SH-SY5Y (cell line): ENCODE data around the gene GNA15.

Experiments used
- GATA2 ChIP-seq: IDR thresholded peaks from 2 replicates; pipeline ENCODE4 v1.6.1; 2011; ENCODE audit warnings: mild to moderate bottlenecking, low read depth, low read length
- GATA3 ChIP-seq: IDR thresholded peaks from 2 replicates; pipeline ENCODE4 v1.6.1; 2011; ENCODE audit warnings: low read depth, mild to moderate bottlenecking, low read length, moderate library complexity

DNA sequence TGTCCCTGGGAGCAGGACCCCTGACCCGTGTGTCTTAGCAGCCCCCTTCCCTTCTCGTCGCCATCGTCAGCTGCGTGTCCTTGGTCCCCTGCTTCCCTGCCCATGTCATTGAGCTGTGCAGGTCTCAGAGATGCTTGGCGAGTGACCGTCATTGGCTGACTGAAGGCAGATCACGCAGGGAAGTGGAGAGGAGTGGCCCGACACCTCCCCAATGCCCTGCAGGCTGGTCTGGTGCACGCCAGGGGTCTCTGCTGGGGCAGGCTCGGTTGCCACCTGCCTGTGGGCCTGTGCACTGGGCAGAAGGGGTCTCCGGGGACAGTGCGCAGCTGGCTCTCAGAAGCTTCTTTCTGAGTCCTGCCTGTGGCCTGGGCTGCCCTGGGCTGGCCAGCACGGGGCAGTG lies 35.5 kb upstream of the GNA15 start:
- no peak for TF ChIP-seq GATA3
- no peak for TF ChIP-seq GATA2
